C4-2B (cell line): ENCODE data around the gene PEX14.

Experiments used
- H3K27ac ChIP-seq: fragments of 450-650 bp; 2 replicates; pipeline ENCODE4 v1.5.1; 2017
- CTCF ChIP-seq: fragments of 450-650 bp; conservative IDR thresholded peaks from 2 replicates; pipeline ENCODE4 v1.5.1; 2017; ENCODE audit warnings: mild to moderate bottlenecking
- ZFX ChIP-seq: fragments of 450-650 bp; IDR thresholded peaks from 2 replicates; pipeline ENCODE4 v1.6.1; 2017

The PEX14 gene

DNA sequence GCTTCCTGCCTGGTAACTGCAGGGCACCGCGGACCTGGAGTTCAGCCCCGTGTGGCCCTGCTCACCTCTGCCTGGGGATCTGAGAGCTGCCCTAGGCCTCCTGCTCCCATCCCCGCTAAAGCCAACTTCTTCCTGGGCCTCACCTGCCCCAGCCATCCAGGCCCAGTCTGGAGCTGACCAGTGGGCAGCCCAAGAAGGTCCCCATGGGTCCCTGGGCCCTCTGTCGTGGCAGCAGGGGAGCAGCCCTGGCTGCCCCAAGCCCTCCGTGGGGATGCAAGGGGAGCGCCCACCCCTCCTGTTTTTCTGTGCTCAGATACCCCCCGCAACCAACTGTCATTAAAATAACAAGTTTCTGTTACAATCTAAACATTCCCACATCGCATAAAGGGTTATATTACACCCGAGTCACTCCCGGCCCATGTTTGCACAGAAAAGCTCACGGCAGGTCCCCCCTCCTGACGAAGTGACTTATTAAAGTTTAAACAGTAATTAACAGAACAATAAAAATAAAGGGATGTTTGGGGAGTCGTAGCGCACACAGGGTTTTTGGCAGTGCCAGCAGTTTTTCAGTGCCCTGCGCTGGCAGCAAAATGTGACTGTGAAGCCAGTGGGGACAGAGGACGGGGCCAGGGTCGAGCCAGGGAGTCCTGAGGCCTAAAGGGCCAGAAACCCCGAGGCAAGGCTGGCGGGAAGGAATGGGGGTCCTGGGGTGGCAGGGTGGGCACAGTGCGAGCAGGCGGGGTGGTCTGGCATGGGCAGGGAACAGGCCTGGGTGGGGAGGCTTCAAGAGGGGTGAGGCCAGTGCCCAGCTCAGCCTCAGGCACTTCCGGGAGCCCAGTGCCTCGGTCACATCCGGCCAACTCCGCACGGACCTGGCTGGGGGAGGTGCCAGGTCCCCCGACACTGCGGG lies 200.2 kb downstream of the PEX14 start:
- no peak for TF ChIP-seq CTCF
- 0 out of 2 replicates have a peak, but pooled peaks have one; percentile 21 for TF ChIP-seq ZFX
- peak overlapping the region; percentile 99 for H3K27ac ChIP-seq

- H3K27ac ChIP-seq: peak overlapping the region; percentile 99
- no peak; the same call in 1 of the 2 replicates for TF ChIP-seq ZFX
- TF ChIP-seq CTCF: no peak
Observed at GRCh38 chr1:10675813-10676212, 201.1 kb downstream of the PEX14 start.

DNA sequence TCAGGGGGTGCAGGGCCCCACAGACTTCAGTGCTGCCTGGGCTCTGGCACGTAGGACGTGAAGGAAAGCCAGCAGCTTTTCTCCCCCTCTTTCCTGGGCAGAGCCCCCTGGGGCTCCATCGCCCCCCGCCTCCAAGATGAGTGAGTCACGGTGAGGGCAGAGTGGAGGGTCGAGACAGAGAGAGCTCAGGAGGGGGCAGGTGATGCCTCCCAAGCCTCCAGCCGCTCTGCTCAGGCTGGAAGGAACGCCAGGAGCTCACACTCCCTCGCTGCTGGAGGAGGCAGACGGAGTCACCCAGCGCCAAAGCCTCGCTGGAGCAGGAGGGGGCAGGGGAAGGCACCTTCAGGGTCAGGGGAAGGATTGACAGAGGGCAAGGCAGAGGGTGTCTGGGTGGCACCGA lies 202.2 kb downstream of the PEX14 start:
- TF ChIP-seq CTCF (no peak), ZFX (no peak)
- peak overlapping the region; percentile 99 for H3K27ac ChIP-seq

DNA sequence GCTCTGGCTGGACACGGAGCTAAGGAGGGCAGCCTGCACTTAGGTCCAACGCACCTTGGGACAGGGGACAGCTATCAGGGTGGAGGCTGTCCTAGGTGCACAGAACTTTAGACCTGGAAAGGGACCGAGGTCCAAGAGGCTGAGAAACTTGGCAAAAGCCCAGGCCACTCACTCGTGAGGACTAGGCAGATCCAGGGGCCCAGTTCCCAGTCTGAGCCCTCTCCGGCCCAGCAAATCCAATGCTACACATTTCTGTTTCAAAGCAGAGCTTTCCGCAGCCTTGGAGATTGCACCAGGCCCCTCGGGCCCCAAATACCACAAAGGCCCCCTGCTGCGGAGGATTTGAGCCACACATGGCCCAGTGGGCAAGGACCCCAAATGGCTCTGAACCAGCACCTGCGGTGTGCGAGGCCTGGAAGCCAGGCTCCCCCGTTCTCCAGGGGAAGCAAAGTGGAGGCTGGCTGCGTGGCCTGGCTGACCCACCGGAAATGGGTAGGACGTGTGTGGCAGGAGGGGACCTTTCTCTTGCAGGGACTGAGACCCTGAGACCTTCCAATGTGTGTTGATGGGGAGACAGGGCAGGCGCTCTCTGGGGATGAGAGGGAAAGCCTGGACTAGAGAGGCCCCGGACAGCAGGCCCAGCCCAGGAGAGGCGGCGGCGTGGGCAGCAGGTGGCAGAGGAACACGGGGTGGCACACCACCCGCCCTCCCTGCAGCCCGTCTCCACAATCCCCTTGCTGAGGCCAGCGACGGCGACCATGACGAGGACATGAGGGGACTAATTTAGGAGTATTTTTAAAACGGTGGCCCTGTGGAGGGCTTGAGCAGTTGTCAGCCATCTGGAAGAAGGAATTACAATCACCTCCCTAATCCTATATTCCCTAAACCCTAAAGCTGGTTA lies 203.0 kb downstream of the PEX14 start:
- peak overlapping the region; percentile 99 for H3K27ac ChIP-seq

GRCh38 chr1:10678402-10678801 lies 203.7 kb downstream of the PEX14 start:
- TF ChIP-seq ZFX (no peak), CTCF (no peak)
- H3K27ac ChIP-seq: peak overlapping the region; percentile 99

More for the DNA sequence above, 203.0 kb downstream of the PEX14 start:
- TF ChIP-seq CTCF (no peak), ZFX (peak; percentile 73)

DNA sequence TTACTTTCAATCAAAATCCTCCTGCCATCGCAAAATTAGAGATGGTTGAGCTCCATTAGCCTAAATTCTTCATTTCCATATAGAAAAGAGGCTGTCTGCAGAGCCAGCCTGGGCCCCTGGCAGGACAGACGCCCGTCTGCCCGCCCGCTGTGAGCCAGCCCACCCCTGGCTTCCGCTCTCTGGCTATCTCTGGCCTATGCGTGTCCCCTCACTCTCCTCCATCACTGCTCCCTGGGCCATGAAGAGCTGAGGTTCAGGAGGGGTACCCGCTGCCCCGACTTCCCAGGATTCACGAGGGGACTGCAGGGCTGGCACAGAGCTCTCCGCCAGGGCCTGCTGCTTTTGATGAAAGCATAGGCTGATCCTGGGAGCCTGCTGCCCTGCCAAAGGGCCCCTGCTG lies 204.1 kb downstream of the PEX14 start:
- peak overlapping the region; percentile 99 for H3K27ac ChIP-seq
- TF ChIP-seq CTCF (no peak), ZFX (no peak)
